HepG2 (cell line): ENCODE measurements around the gene SRSF6. TPM values are rescaled to one million over a fixed set of nuclear protein-coding genes. Genes with fewer than 3 reads are reported as not detected.
A peak's percentile ranks its signal among the peaks of the same experiment; 100 is the strongest.

Source experiments
- GATA4 ChIP-seq: sonication (generic); IDR thresholded peaks from 2 replicates; pipeline ENCODE4 v1.6.1; 2016; ENCODE audit warnings: antibody characterized with exemption, low read depth, borderline replicate concordance
- IKZF1 ChIP-seq: fragments of 450-650 bp; IDR thresholded peaks from 2 replicates; pipeline ENCODE4 v1.7.1; 2016
- PTBP1 ChIP-seq: fragments of 200-400 bp; formaldehyde crosslinking; IDR thresholded peaks from 2 replicates; pipeline ENCODE4 v1.6.1; 2018; ENCODE audit warnings: low read length, low read depth; ENCODE audit not compliant: poor library complexity, severe bottlenecking
- RFXAP ChIP-seq: sonication (generic); formaldehyde crosslinking; IDR thresholded peaks from 2 replicates; pipeline ENCODE4 v1.4.0; 2020; ENCODE audit warnings: missing genetic modification reagents, borderline replicate concordance
- SP4 ChIP-seq: sonication (generic); formaldehyde crosslinking; IDR thresholded peaks from 2 replicates; pipeline ENCODE4 v1.8.1; 2023; ENCODE audit warnings: mild to moderate bottlenecking, missing genetic modification reagents
- ZFX ChIP-seq: sonication (generic); formaldehyde crosslinking; IDR thresholded peaks from 2 replicates; pipeline ENCODE4 v1.4.0; 2020; ENCODE audit warnings: mild to moderate bottlenecking, low read depth, missing genetic modification reagents, moderate library complexity
- ZNF20 ChIP-seq: sonication (generic); formaldehyde crosslinking; IDR thresholded peaks from 2 replicates; pipeline ENCODE4 v1.4.0; 2020; ENCODE audit warnings: mild to moderate bottlenecking, moderate library complexity, missing genetic modification reagents
- ZNF274 ChIP-seq: sonication (generic); formaldehyde crosslinking; IDR thresholded peaks from 2 replicates; pipeline ENCODE4 v1.5.1; 2020; ENCODE audit warnings: mild to moderate bottlenecking, missing genetic modification reagents
- ZNF484 ChIP-seq: sonication (generic); formaldehyde crosslinking; IDR thresholded peaks from 2 replicates; pipeline ENCODE4 v1.5.1; 2020; ENCODE audit warnings: mild to moderate bottlenecking, low read depth, missing genetic modification reagents, borderline replicate concordance
- ZNF543 ChIP-seq: sonication (generic); formaldehyde crosslinking; IDR thresholded peaks from 2 replicates; pipeline ENCODE4 v1.4.0; 2020; ENCODE audit warnings: mild to moderate bottlenecking, missing genetic modification reagents
- ZNF564 ChIP-seq: sonication (generic); formaldehyde crosslinking; IDR thresholded peaks from 2 replicates; pipeline ENCODE4 v1.8.1; 2023; ENCODE audit warnings: mild to moderate bottlenecking, missing genetic modification reagents
- ZNF674 ChIP-seq: sonication (generic); formaldehyde crosslinking; IDR thresholded peaks from 2 replicates; pipeline ENCODE4 v1.5.0; 2020; ENCODE audit warnings: low read depth, mild to moderate bottlenecking, missing genetic modification reagents
- ZNF850 ChIP-seq: sonication (generic); formaldehyde crosslinking; conservative IDR thresholded peaks from 2 replicates; pipeline ENCODE4 v1.9.0; 2021; ENCODE audit warnings: mild to moderate bottlenecking, missing genetic modification reagents
- polyA plus RNA-seq, 8 experiments: library from polyadenylated mRNA; depleted of rRNA in 3 of 8; stranded (reverse) in 7 of 8; unstranded in 1 of 8; fragments of >200 nt; fragmentation: Illumina TruSeq in 4 of 8; extraction: Trizol in 4 of 8; gene quantifications; 2 replicates each; pipeline versions ENCODE4 v1.2.1 to v1.2.3, GENCODE V29; 2011 to 2016; ENCODE audit warnings: low read depth in 4 of 8, missing spikeins in 1 of 8, mixed read lengths in 1 of 8; ENCODE audit not compliant: insufficient read depth in 1 of 8
- total RNA-seq, 5 experiments: library from RNA; depleted of rRNA; stranded (reverse); fragments of >200 nt; fragmentation: Illumina TruSeq; extraction: Trizol; gene quantifications; 2 replicates each; pipeline ENCODE4 v1.2.3, GENCODE V29; 2016; ENCODE audit warnings: low read depth in 1 of 5
- TF ChIP-seq, protein P1 (sequence below): sonication (generic); formaldehyde crosslinking; IDR thresholded peaks from 2 replicates; pipeline ENCODE4 v1.4.0; 2020; ENCODE audit warnings: mild to moderate bottlenecking, missing genetic modification reagents
- TF ChIP-seq, protein P2 (sequence below): sonication (generic); formaldehyde crosslinking; IDR thresholded peaks from 2 replicates; pipeline ENCODE4 v1.8.0; 2022; ENCODE audit warnings: mild to moderate bottlenecking, missing genetic modification reagents, moderate library complexity
- TF ChIP-seq, protein P3 (sequence below): IDR thresholded peaks from 2 replicates; pipeline ENCODE4 v1.6.1; 2016; ENCODE audit warnings: low read depth
- TF ChIP-seq, protein P4 (sequence below): sonication (generic); formaldehyde crosslinking; conservative IDR thresholded peaks from 2 replicates; pipeline ENCODE4 v1.8.0; 2022; ENCODE audit warnings: mild to moderate bottlenecking, moderate library complexity, missing genetic modification reagents
- TF ChIP-seq, protein P5 (sequence below): IDR thresholded peaks from 2 replicates; pipeline ENCODE4 v1.6.1; 2012; ENCODE audit warnings: low read length, improper control_type of control experiment

SRSF6 gene
- total and polyA plus RNA-seq, 2 of the 13 experiments (the other 11 are each of a cell fraction or from before 2014, with no cell fraction given): 156 to 194 TPM

DNA sequence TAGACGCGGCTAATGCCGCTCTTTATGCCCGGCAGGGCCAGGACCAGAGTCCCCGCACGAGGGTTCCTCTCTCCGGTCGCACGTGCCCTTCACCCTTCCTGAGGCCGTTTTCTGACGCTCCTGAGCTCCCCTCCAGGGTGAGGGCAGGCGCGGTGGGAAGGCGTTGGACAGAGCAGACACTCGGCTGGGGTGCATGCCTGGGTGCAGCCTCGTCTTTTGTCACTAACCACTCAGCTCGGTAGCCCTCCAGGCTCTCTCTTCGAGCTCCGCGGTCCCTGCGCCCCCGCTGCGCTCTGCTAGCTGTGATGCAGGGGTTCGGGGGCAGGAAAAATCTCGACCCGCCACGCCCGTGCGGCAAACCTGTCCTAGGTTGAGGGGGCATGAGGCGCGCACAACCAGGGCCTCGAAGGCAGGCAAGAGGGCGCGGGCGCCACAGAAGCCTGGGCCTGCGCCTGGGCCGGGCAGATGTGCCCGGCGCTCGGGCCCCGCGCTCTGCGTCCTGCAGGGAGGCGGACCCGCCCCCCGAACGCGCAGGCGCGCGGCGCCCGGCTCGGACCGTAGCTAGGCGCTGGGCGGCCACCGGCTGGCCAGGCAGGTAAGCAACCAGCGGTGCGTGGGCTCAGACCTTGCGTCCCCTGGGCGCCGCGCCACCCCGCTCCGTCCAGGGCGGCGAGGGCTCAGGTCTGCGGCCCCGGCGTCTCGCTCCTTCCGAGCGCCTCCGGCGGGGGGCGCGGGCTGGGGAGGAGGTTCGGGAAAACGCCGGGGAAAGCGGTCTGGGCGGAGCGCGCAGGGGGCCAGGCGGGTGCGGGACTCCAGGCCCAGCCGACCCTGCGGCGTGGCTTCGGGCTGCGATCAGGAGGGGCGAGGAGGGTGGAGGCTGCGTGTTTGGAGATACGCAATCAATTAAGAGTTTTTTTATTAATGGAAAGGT lies 49.7 kb downstream of the SRSF6 start, which contains the start of gene L3MBTL1 (continued):
- peak; percentile 97 for TF ChIP-seq ZFX (CRISPR knock-in tag)
- TF ChIP-seq, protein P1, sequence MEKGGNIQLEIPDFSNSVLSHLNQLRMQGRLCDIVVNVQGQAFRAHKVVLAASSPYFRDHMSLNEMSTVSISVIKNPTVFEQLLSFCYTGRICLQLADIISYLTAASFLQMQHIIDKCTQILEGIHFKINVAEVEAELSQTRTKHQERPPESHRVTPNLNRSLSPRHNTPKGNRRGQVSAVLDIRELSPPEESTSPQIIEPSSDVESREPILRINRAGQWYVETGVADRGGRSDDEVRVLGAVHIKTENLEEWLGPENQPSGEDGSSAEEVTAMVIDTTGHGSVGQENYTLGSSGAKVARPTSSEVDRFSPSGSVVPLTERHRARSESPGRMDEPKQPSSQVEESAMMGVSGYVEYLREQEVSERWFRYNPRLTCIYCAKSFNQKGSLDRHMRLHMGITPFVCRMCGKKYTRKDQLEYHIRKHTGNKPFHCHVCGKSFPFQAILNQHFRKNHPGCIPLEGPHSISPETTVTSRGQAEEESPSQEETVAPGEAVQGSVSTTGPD (CRISPR knock-in tag): no peak
- TF ChIP-seq ZNF20 (CRISPR knock-in tag): no peak
- TF ChIP-seq GATA4: 0 out of 2 replicates have a peak, but pooled peaks have one; percentile 17
- peak; percentile 53; the same call in 1 of the 2 replicates for TF ChIP-seq RFXAP (CRISPR knock-in tag)
- TF ChIP-seq, protein P2, sequence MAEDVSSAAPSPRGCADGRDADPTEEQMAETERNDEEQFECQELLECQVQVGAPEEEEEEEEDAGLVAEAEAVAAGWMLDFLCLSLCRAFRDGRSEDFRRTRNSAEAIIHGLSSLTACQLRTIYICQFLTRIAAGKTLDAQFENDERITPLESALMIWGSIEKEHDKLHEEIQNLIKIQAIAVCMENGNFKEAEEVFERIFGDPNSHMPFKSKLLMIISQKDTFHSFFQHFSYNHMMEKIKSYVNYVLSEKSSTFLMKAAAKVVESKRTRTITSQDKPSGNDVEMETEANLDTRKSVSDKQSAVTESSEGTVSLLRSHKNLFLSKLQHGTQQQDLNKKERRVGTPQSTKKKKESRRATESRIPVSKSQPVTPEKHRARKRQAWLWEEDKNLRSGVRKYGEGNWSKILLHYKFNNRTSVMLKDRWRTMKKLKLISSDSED: peak; percentile 60; the same call in 1 of the 2 replicates
- TF ChIP-seq, protein P3, sequence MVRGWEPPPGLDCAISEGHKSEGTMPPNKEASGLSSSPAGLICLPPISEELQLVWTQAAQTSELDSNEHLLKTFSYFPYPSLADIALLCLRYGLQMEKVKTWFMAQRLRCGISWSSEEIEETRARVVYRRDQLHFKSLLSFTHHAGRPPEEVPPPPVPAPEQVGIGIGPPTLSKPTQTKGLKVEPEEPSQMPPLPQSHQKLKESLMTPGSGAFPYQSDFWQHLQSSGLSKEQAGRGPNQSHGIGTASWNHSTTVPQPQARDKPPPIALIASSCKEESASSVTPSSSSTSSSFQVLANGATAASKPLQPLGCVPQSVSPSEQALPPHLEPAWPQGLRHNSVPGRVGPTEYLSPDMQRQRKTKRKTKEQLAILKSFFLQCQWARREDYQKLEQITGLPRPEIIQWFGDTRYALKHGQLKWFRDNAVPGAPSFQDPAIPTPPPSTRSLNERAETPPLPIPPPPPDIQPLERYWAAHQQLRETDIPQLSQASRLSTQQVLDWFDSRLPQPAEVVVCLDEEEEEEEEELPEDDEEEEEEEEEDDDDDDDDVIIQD: no peak
- no peak for TF ChIP-seq IKZF1
- TF ChIP-seq, protein P4, sequence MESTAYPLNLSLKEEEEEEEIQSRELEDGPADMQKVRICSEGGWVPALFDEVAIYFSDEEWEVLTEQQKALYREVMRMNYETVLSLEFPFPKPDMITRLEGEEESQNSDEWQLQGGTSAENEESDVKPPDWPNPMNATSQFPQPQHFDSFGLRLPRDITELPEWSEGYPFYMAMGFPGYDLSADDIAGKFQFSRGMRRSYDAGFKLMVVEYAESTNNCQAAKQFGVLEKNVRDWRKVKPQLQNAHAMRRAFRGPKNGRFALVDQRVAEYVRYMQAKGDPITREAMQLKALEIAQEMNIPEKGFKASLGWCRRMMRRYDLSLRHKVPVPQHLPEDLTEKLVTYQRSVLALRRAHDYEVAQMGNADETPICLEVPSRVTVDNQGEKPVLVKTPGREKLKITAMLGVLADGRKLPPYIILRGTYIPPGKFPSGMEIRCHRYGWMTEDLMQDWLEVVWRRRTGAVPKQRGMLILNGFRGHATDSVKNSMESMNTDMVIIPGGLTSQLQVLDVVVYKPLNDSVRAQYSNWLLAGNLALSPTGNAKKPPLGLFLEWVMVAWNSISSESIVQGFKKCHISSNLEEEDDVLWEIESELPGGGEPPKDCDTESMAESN: peak; percentile 84
- TF ChIP-seq ZNF850 (CRISPR knock-in tag): no peak
- peak; percentile 60; the same call in 1 of the 2 replicates for TF ChIP-seq ZNF484 (CRISPR knock-in tag)
- 0 out of 2 replicates have a peak, but pooled peaks have one; percentile 93 for TF ChIP-seq ZNF543 (CRISPR knock-in tag)
- peak; percentile 87 for TF ChIP-seq SP4 (CRISPR knock-in tag)
- TF ChIP-seq PTBP1: peak; percentile 10
- no peak for TF ChIP-seq ZNF674 (CRISPR knock-in tag)
- peak; percentile 93 for TF ChIP-seq ZNF564 (CRISPR knock-in tag)
- TF ChIP-seq ZNF274 (CRISPR knock-in tag): peak; percentile 73
- TF ChIP-seq, protein P5, sequence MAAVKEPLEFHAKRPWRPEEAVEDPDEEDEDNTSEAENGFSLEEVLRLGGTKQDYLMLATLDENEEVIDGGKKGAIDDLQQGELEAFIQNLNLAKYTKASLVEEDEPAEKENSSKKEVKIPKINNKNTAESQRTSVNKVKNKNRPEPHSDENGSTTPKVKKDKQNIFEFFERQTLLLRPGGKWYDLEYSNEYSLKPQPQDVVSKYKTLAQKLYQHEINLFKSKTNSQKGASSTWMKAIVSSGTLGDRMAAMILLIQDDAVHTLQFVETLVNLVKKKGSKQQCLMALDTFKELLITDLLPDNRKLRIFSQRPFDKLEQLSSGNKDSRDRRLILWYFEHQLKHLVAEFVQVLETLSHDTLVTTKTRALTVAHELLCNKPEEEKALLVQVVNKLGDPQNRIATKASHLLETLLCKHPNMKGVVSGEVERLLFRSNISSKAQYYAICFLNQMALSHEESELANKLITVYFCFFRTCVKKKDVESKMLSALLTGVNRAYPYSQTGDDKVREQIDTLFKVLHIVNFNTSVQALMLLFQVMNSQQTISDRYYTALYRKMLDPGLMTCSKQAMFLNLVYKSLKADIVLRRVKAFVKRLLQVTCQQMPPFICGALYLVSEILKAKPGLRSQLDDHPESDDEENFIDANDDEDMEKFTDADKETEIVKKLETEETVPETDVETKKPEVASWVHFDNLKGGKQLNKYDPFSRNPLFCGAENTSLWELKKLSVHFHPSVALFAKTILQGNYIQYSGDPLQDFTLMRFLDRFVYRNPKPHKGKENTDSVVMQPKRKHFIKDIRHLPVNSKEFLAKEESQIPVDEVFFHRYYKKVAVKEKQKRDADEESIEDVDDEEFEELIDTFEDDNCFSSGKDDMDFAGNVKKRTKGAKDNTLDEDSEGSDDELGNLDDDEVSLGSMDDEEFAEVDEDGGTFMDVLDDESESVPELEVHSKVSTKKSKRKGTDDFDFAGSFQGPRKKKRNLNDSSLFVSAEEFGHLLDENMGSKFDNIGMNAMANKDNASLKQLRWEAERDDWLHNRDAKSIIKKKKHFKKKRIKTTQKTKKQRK: no peak
